ENCODE measurements around the gene GPR39. TPM values are rescaled to one million over a fixed set of nuclear protein-coding genes. Genes with fewer than 3 reads are reported as not detected.
"Not testable (repeated sequence)": the region's sequence is repeated elsewhere in the genome, so short reads cannot be mapped to it uniquely, and the experiment has no call there.

The GPR39 gene
- total RNA-seq, 4 donors from 2014 or later, result 0.52 to 53.2 (median 6.8) TPM; not detected in 1

- H3K27me3 ChIP-seq, result no peaks in the 10 kb centered on the region
- H3K27ac ChIP-seq, result no peak overlapping the region
- no peaks in the 10 kb centered on the region for H3K9me3 ChIP-seq
- H3K36me3 ChIP-seq, result no peaks in the 10 kb centered on the region
- intact Hi-C loops (cut with DNase I; ENCODE audit: low total_unique reads), result no loop called here
- no peak for TF ChIP-seq POLR2A (IDR thresholded peaks at IDR 0.05)
- TF ChIP-seq, protein P1, sequence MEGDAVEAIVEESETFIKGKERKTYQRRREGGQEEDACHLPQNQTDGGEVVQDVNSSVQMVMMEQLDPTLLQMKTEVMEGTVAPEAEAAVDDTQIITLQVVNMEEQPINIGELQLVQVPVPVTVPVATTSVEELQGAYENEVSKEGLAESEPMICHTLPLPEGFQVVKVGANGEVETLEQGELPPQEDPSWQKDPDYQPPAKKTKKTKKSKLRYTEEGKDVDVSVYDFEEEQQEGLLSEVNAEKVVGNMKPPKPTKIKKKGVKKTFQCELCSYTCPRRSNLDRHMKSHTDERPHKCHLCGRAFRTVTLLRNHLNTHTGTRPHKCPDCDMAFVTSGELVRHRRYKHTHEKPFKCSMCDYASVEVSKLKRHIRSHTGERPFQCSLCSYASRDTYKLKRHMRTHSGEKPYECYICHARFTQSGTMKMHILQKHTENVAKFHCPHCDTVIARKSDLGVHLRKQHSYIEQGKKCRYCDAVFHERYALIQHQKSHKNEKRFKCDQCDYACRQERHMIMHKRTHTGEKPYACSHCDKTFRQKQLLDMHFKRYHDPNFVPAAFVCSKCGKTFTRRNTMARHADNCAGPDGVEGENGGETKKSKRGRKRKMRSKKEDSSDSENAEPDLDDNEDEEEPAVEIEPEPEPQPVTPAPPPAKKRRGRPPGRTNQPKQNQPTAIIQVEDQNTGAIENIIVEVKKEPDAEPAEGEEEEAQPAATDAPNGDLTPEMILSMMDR (IDR thresholded peaks at IDR 0.05), result no peak
- no peak overlapping the region for H3K4me3 ChIP-seq
- no peak for DNase-seq
- H3K4me1 ChIP-seq, result no peaks in the 10 kb centered on the region
Observed at GRCh38 chr2:132387126-132387525, 29.5 kb upstream of the GPR39 start.

- intact Hi-C loops (cut with DNase I; ENCODE audit: low total_unique reads), result no loop called here
- Histone ChIP-seq H3K27ac (no peak overlapping the region), H3K4me3 (no peak overlapping the region), H3K36me3 (no peaks in the 10 kb centered on the region), H3K9me3 (no peaks in the 10 kb centered on the region), H3K27me3 (no peaks in the 10 kb centered on the region), H3K4me1 (no peaks in the 10 kb centered on the region)
- TF ChIP-seq, protein P1 (IDR thresholded peaks at IDR 0.05), result no peak
- TF ChIP-seq POLR2A (IDR thresholded peaks at IDR 0.05), result no peak
- no peak for DNase-seq
Observed at GRCh38 chr2:132390076-132390475, 26.5 kb upstream of the GPR39 start.

GRCh38 chr2:132391378-132391777, 25.2 kb upstream of the GPR39 start:
- TF ChIP-seq POLR2A (IDR thresholded peaks at IDR 0.05), result no peak
- TF ChIP-seq, protein P1 (IDR thresholded peaks at IDR 0.05), result no peak
- Histone ChIP-seq H3K27me3 (no peaks in the 10 kb centered on the region), H3K27ac (no peak overlapping the region), H3K4me3 (no peak overlapping the region), H3K36me3 (no peaks in the 10 kb centered on the region), H3K4me1 (no peaks in the 10 kb centered on the region), H3K9me3 (no peaks in the 10 kb centered on the region)
- DNase-seq, result no peak
- intact Hi-C loops (cut with DNase I; ENCODE audit: low total_unique reads), result no loop called here

- DNase-seq, result no peak
- H3K4me1 ChIP-seq, result no peaks in the 10 kb centered on the region
- TF ChIP-seq POLR2A (IDR thresholded peaks at IDR 0.05), result no peak
- TF ChIP-seq, protein P1 (IDR thresholded peaks at IDR 0.05), result no peak
- intact Hi-C loops (cut with DNase I; ENCODE audit: low total_unique reads), result no loop called here
- H3K36me3 ChIP-seq, result no peaks in the 10 kb centered on the region
- no peak overlapping the region for H3K27ac ChIP-seq
- H3K27me3 ChIP-seq, result no peaks in the 10 kb centered on the region
- H3K9me3 ChIP-seq, result no peaks in the 10 kb centered on the region
- no peak overlapping the region for H3K4me3 ChIP-seq
Observed at GRCh38 chr2:132392221-132392620, 24.4 kb upstream of the GPR39 start.

GRCh38 chr2:132392879-132393278, 23.7 kb upstream of the GPR39 start:
- Histone ChIP-seq H3K27ac (no peak overlapping the region), H3K9me3 (no peaks in the 10 kb centered on the region), H3K27me3 (no peaks in the 10 kb centered on the region), H3K36me3 (no peaks in the 10 kb centered on the region), H3K4me3 (no peak overlapping the region), H3K4me1 (no peaks in the 10 kb centered on the region)
- intact Hi-C loops (cut with DNase I; ENCODE audit: low total_unique reads), result no loop called here
- no peak for TF ChIP-seq POLR2A (IDR thresholded peaks at IDR 0.05)
- TF ChIP-seq, protein P1 (IDR thresholded peaks at IDR 0.05), result no peak
- no peak for DNase-seq

- H3K27ac ChIP-seq; H3K4me1 ChIP-seq; H3K4me3 ChIP-seq; H3K27me3 ChIP-seq; intact Hi-C loops (cut with DNase I; ENCODE audit: low total_unique reads); DNase-seq; H3K9me3 ChIP-seq; H3K36me3 ChIP-seq: not testable (repeated sequence)
Observed at GRCh38 chr2:132397042-132397441, 19.6 kb upstream of the GPR39 start.

All from uterus (tissue), 4 donors.